ENCODE measurements around the gene RALBP1. TPM values are rescaled to one million over a fixed set of nuclear protein-coding genes. Genes with fewer than 3 reads are reported as not detected.

RALBP1 gene
- total RNA-seq, 4 donors from 2014 or later = 18.8 to 67.8 (median 30.0) TPM

DNA sequence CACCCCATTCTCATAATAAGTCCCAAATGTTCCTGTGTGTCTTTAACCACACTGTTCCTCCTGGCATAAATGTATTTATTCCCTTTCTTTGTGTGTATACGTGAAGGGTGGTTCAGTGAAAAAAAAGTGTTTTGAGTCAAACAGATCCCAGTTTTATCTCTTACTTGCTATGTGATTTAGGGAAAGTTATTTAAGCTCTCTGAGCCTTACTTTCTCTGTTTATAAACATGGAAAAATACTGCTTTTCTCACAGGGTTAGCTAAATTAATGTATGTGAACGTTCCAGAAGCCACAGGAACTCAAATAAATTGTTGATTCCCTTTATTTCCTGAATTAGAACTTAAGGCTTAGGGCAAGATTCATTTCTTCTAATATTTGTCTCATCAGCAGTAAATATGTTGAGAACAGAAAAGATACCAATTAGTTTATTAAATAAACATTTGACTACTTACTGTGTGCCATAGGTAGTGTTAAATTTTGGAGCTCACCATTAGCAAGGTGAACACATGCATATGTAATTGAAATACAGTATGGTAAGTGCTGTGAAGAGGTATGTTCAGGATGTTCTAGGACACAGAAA, 33.2 kb downstream of the RALBP1 start:
- intact Hi-C loops (cut with DNase I; ENCODE audit: low total_unique reads) = no loop called here
- no peak for TF ChIP-seq POLR2A (IDR thresholded peaks at IDR 0.05)
- TF ChIP-seq, protein P1, sequence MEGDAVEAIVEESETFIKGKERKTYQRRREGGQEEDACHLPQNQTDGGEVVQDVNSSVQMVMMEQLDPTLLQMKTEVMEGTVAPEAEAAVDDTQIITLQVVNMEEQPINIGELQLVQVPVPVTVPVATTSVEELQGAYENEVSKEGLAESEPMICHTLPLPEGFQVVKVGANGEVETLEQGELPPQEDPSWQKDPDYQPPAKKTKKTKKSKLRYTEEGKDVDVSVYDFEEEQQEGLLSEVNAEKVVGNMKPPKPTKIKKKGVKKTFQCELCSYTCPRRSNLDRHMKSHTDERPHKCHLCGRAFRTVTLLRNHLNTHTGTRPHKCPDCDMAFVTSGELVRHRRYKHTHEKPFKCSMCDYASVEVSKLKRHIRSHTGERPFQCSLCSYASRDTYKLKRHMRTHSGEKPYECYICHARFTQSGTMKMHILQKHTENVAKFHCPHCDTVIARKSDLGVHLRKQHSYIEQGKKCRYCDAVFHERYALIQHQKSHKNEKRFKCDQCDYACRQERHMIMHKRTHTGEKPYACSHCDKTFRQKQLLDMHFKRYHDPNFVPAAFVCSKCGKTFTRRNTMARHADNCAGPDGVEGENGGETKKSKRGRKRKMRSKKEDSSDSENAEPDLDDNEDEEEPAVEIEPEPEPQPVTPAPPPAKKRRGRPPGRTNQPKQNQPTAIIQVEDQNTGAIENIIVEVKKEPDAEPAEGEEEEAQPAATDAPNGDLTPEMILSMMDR (IDR thresholded peaks at IDR 0.05) = no peak
- DNase-seq = no peak
- Histone ChIP-seq H3K27me3 (no peaks in the 10 kb centered on the region), H3K4me3 (no peak overlapping the region), H3K27ac (no peak overlapping the region), H3K4me1 (no peaks in the 10 kb centered on the region), H3K36me3 (no peaks in the 10 kb centered on the region), H3K9me3 (no peaks in the 10 kb centered on the region)

DNA sequence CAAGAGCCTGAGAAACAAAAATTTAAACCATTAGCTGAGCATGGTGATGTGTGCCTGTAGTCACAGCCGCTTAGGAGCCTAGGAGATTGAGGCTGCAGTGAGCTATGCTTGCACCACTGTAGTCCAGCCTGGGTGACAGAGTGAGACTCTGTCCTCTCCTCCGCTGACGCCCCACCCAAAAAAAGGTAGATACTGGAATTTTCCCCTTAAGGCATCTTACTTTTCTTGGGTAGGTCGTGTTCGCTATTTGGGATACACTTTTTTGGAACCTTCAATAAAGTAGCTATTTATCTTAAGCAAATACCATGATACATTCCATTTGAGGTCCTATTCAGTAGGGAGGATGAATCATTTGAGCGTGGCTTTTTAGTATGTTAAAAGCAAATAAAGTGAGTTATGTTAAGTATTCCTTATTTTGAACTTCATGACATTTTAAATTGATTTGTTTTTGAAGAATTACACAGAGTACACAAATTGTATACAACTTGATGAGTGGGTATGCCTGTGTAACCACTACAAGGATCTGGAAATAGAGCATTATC, 38.7 kb downstream of the RALBP1 start:
- Histone ChIP-seq H3K27ac (no peak overlapping the region), H3K4me3 (no peak overlapping the region), H3K36me3 (no peaks in the 10 kb centered on the region), H3K27me3 (no peaks in the 10 kb centered on the region), H3K4me1 (peaks cover 0 to 4% of the 10 kb centered on the region in 2 donors), H3K9me3 (no peaks in the 10 kb centered on the region)
- intact Hi-C loops (cut with DNase I; ENCODE audit: low total_unique reads) = no loop called here
- TF ChIP-seq, protein P1 (IDR thresholded peaks at IDR 0.05) = no peak
- no peak for TF ChIP-seq POLR2A (IDR thresholded peaks at IDR 0.05)
- no peak for DNase-seq

DNA sequence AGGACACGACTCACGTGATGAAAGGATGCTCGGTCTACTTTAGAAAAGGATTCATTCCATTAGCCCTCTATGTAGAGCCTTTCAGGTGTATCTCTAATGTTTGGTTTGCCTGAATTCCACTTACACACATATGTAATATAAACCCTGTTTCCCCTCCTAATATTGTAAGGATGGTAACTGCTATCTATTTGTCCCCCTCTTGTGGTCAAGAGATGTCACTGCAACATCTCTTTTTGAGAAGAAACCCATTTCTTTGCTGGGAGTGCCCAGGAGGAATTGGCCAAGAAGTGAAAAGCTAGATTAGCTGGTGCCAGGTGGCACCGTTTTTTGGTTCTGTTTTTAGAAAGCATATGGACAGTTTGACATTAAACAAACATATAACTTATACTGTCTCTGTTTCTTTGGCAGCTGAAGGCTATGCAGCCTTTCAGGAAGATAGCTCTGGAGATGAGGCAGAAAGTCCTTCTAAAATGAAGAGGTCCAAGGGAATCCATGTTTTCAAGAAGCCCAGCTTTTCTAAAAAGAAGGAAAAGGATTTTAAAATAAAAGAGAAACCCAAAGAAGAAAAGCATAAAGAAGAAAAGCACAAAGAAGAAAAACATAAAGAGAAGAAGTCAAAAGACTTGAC, 41.2 kb downstream of the RALBP1 start:
- intact Hi-C loops (cut with DNase I; ENCODE audit: low total_unique reads) = no loop called here
- H3K4me1 ChIP-seq = peaks cover 0 to 4% of the 10 kb centered on the region in 2 donors
- no peaks in the 10 kb centered on the region for H3K9me3 ChIP-seq
- DNase-seq = no peak
- no peak overlapping the region for H3K4me3 ChIP-seq
- no peak overlapping the region for H3K27ac ChIP-seq
- TF ChIP-seq, protein P1 (IDR thresholded peaks at IDR 0.05) = peak; percentile 59 to 76 (median 72)
- no peak for TF ChIP-seq POLR2A (IDR thresholded peaks at IDR 0.05)
- H3K27me3 ChIP-seq = no peaks in the 10 kb centered on the region
- no peaks in the 10 kb centered on the region for H3K36me3 ChIP-seq

DNA sequence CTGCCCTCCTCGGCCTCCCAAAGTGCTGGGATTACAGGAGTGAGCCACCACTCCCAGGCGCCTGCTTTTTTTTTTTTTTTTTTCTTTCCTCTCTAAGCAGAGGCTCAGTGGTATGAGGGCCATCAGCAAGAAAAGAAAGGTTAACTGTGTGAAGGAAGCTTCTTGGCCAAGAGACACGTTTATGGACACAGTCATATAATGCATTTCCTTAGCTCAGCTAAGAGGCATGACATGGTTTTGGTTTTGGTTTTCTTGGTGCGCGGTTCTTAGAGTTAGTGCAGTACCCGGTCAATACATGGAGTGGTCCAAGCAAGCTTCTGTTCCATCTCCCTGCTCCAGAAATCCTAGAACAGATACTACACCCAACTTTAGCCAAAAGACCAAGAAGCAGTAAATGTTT, 42.6 kb downstream of the RALBP1 start:
- H3K4me1 ChIP-seq = peaks cover 0 to 4% of the 10 kb centered on the region in 2 donors
- H3K4me3 ChIP-seq = no peak overlapping the region
- no peak for DNase-seq
- H3K9me3 ChIP-seq = no peaks in the 10 kb centered on the region
- TF ChIP-seq POLR2A (IDR thresholded peaks at IDR 0.05) = no peak
- TF ChIP-seq, protein P1 (IDR thresholded peaks at IDR 0.05) = no peak
- H3K27ac ChIP-seq = no peak overlapping the region
- H3K36me3 ChIP-seq = no peaks in the 10 kb centered on the region
- intact Hi-C loops (cut with DNase I; ENCODE audit: low total_unique reads) = no loop called here
- H3K27me3 ChIP-seq = no peaks in the 10 kb centered on the region

DNA sequence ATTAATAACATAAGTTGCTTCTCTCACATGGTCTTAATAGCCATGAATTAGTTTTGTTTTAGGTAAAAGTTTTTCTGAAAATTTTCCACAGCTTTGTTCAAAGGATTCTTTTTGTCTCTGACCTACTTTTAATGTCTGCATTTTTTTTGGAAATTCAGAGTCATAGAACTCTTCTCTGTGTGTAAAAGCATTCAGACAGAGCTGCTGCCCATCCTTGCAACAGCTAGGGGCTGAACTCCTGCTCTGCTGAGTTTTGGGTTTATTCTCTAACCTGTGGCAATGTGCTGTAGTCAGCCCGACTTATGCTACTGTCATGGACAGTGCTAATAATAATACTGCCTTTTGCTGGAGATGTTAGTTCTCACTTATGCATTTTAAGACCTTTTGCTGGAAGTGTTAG, 44.1 kb downstream of the RALBP1 start:
- no peak for DNase-seq
- TF ChIP-seq, protein P1 (IDR thresholded peaks at IDR 0.05) = no peak
- no peak for TF ChIP-seq POLR2A (IDR thresholded peaks at IDR 0.05)
- Histone ChIP-seq H3K4me1 (peaks cover 0 to 4% of the 10 kb centered on the region in 2 donors), H3K27me3 (no peaks in the 10 kb centered on the region), H3K27ac (no peak overlapping the region), H3K36me3 (no peaks in the 10 kb centered on the region), H3K4me3 (no peak overlapping the region), H3K9me3 (no peaks in the 10 kb centered on the region)
- intact Hi-C loops (cut with DNase I; ENCODE audit: low total_unique reads) = no loop called here
